ENCODE measurements around the gene MRPL23. TPM values are rescaled to one million over a fixed set of nuclear protein-coding genes. Genes with fewer than 3 reads are reported as not detected.
A peak's percentile ranks its signal among the peaks of the same experiment; 100 is the strongest.

MRPL23 gene
- total and polyA plus RNA-seq, 9 of the 15 experiments (the other 6 are each of a cell fraction or from before 2014, with no cell fraction given): 0.44 to 109 (median 37.4) TPM

- H3K4me3 ChIP-seq: no peak overlapping the region
- H3K9ac ChIP-seq (ENCODE audit: insufficient read depth in 1 of 2, low read depth in 2 of 2, low read length in 2 of 2): no peak overlapping the region
- no peaks in the 10 kb centered on the region for H3K9me1 ChIP-seq (ENCODE audit: control insufficient read depth, insufficient read depth, low read length)
- no peak overlapping the region for H3K27ac ChIP-seq (ENCODE audit: extremely low read depth, low read depth, low read length)
- no peak overlapping the region for H3K4me2 ChIP-seq (ENCODE audit: insufficient read depth, low read length)
- no TSS peak for BruUV-seq (replicated peaks)
- H3K79me2 ChIP-seq (ENCODE audit: control insufficient read depth, insufficient read depth, low read length): no peaks in the 10 kb centered on the region
- FAIRE-seq (peak; percentile 61), DNase-seq (ENCODE audit: extremely low read depth in 1 of 4, low spot score in 3 of 4) (no peak), ATAC-seq (peak; percentile 44)
- ChIA-PET POLR2A (interaction anchor here (0.6 kb wide), 1 partner anchor 279 kb away, joined by 4 read pairs; no protein-coding TSS in a partner anchor), CTCF (ENCODE audit: low intra/inter-chr PET ratio) (no interaction called here)
- H2AFZ ChIP-seq (ENCODE audit: low read depth, low read length): no peak overlapping the region
- H3K27me3 ChIP-seq (ENCODE audit: control insufficient read depth in 2 of 2, insufficient read depth in 2 of 2, low read length in 2 of 2): no peaks in the 10 kb centered on the region
- H4K20me1 ChIP-seq (replicated peaks; ENCODE audit: control insufficient read depth, insufficient read depth, low read length): no peaks in the 10 kb centered on the region
- in situ Hi-C loops (cut with MboI): no loop called here
- intact Hi-C loops (cut with micrococcal nuclease): no loop called here
- WGBS (ENCODE audit: insufficient coverage, low coverage, missing lambda C conversion rate): no CpG with 5 or more reads among the region's 29 CpGs
- H3K9me3 ChIP-seq (replicated peaks; ENCODE audit: control insufficient read depth, insufficient read depth, low read depth, low read length): no peaks in the 10 kb centered on the region
- no peaks in the 10 kb centered on the region for H3K36me3 ChIP-seq (ENCODE audit: control insufficient read depth, insufficient read depth, low read length)
- no peaks in the 10 kb centered on the region; a peak in 1 of 5 replicates for H3K4me1 ChIP-seq (replicated peaks in 1 of 2; ENCODE audit: control insufficient read depth in 2 of 2, insufficient read depth in 2 of 2, low read length in 2 of 2)
- TF ChIP-seq, protein P1, sequence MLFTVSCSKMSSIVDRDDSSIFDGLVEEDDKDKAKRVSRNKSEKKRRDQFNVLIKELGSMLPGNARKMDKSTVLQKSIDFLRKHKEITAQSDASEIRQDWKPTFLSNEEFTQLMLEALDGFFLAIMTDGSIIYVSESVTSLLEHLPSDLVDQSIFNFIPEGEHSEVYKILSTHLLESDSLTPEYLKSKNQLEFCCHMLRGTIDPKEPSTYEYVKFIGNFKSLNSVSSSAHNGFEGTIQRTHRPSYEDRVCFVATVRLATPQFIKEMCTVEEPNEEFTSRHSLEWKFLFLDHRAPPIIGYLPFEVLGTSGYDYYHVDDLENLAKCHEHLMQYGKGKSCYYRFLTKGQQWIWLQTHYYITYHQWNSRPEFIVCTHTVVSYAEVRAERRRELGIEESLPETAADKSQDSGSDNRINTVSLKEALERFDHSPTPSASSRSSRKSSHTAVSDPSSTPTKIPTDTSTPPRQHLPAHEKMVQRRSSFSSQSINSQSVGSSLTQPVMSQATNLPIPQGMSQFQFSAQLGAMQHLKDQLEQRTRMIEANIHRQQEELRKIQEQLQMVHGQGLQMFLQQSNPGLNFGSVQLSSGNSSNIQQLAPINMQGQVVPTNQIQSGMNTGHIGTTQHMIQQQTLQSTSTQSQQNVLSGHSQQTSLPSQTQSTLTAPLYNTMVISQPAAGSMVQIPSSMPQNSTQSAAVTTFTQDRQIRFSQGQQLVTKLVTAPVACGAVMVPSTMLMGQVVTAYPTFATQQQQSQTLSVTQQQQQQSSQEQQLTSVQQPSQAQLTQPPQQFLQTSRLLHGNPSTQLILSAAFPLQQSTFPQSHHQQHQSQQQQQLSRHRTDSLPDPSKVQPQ (CRISPR knock-in tag; IDR thresholded peaks at IDR 0.05; ENCODE audit: borderline replicate concordance): no peak
- TF ChIP-seq SAFB2 (IDR thresholded peaks at IDR 0.05; ENCODE audit: borderline replicate concordance, low read depth, low read length, severe bottlenecking) (no peak), SMARCA4 (IDR thresholded peaks at IDR 0.05) (no peak), POLR3G (IDR thresholded peaks at IDR 0.05; ENCODE audit: extremely low read depth, insufficient read length, insufficient replicate concordance) (no peak), ARID4B (CRISPR knock-in tag; IDR thresholded peaks at IDR 0.05) (no peak), TGIF2 (CRISPR knock-in tag; IDR thresholded peaks at IDR 0.05) (no peak), MYC (IDR thresholded peaks at IDR 0.05; ENCODE audit: low read depth, low read length) (no peak), MYC (CRISPR knock-in tag; IDR thresholded peaks at IDR 0.05; ENCODE audit: borderline replicate concordance, low read depth) (no peak)
- TF ChIP-seq, protein P2, sequence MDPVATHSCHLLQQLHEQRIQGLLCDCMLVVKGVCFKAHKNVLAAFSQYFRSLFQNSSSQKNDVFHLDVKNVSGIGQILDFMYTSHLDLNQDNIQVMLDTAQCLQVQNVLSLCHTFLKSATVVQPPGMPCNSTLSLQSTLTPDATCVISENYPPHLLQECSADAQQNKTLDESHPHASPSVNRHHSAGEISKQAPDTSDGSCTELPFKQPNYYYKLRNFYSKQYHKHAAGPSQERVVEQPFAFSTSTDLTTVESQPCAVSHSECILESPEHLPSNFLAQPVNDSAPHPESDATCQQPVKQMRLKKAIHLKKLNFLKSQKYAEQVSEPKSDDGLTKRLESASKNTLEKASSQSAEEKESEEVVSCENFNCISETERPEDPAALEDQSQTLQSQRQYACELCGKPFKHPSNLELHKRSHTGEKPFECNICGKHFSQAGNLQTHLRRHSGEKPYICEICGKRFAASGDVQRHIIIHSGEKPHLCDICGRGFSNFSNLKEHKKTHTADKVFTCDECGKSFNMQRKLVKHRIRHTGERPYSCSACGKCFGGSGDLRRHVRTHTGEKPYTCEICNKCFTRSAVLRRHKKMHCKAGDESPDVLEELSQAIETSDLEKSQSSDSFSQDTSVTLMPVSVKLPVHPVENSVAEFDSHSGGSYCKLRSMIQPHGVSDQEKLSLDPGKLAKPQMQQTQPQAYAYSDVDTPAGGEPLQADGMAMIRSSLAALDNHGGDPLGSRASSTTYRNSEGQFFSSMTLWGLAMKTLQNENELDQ (CRISPR knock-in tag; IDR thresholded peaks at IDR 0.05; ENCODE audit: borderline replicate concordance): no peak
Observed at GRCh38 chr11:1990872-1991578, 43.9 kb downstream of the MRPL23 start.

Data from K562 (cell line).